ENCODE data around the gene CUL5.
"Not testable (repeated sequence)": the region's sequence is repeated elsewhere in the genome, so short reads cannot be mapped to it uniquely, and the experiment has no call there.

Gene CUL5

DNA sequence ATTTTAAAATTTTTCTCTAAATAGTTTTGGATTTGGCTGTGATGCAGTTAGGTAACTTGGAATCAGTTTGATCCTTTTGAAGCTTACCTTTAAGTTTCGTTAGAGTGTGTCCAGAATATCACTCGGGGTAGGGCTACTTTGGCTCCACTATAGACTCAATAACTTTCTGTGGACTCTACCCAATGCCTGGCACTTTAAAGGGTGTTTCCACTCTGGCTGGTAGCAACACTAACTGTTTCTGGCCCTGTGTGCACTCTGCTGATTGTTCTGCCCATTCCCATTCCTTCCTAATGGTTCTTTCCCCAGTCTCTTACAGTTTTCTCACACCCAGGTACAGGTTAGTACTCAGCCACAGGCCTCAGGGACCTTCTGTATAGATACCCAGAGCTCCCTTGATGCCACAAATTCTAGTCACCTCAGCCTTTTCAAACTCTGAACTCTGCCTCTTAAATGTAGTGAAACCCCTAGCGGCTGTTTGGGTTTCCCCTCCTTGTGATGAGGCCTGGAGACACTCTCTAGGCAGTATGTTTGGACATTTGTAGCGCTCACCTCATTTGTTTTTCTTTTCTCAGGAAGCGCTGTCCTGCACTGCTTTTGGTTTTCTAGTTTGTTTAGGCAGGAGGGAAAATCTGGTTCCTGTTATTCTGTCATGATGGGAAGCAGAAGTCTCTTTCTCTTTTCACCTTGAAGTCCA is 16.8 kb downstream of the CUL5 start:
- no peak for DNase-seq

DNA sequence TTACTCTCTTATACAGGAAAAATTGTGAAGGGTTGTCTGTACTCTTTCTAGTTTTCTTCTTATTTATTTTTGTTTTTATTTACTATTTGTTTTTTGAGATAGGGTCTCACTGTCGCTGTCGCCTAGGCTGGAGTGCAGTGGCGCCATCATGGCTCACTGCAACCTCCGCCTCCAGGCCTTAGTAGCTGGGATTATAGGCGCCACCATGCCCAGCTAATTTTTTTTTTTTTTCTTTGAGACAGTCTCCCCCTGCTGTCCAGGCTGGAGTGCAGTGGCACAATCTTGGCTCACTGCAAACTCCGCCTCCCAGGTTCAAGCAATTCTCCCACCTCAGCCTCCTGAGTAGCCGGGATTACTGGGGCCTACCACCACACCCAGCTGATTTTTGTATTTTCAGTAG is 18.4 kb downstream of the CUL5 start:
- no peak for DNase-seq

DNA sequence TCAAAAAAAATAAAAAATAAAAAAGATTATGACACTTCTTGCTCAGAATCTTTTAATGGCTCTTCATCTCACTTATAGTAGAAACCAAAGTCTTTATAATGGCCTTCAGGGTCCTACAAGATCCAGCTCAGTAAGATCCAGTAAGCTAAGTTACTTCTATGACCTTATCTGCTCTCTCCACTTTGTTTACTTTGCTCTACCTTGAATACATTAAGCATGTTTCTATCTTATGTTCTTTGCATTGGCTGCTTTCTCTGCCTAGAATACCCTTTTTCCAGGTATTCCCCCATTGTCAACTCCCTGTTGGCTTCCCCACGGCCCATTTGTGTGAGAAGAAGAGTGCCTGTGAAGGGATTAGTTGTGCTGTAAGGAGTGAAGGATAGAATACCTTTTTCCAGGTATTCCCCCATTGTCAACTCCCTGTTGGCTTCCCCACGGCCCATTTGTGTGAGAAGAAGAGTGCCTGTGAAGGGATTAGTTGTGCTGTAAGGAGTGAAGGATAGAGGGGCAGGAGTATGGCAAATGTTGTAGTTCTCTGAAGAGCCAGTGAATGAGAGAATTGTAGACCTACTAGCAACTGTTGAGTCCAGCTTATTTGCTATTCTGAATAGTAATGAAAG is 20.2 kb downstream of the CUL5 start:
- DNase-seq = not testable (repeated sequence)

DNA sequence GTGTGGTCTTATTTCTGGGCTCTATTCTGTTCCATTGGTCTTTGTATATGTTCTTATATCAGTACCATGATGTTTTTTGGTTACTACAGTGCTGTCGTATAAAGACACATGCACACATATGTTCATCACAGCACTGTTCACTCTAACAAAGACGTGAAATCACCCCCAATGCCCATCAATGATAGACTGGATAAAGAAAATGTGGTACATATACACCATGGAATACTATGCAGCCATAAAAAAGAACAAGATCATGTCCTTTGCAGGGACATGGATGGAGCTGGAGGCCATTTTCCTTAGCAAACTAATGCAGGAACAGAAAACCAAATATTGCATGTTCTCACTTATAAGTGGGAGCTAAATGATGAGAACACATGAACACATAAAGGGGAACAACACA is 22.9 kb downstream of the CUL5 start:
- DNase-seq = not testable (repeated sequence)

DNA sequence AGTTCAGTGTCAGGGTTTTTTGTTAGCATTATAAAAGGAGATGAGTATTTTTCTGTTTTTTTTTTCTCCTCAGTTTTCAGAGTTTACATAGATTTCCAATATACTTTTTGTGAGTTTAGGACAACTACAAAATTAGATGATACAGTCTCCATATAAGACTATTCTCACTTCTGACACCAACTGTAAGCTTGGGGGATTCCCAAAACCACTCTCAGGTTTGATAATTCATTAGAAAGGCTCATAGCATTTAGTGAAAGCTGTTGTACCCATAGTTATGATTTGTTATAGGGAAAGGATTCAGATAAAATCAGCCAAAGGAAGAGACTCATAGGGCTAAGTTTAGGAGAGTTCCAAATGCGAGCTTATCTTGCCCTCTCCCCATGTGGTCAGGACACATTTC is 24.1 kb downstream of the CUL5 start:
- no peak for DNase-seq

DNA sequence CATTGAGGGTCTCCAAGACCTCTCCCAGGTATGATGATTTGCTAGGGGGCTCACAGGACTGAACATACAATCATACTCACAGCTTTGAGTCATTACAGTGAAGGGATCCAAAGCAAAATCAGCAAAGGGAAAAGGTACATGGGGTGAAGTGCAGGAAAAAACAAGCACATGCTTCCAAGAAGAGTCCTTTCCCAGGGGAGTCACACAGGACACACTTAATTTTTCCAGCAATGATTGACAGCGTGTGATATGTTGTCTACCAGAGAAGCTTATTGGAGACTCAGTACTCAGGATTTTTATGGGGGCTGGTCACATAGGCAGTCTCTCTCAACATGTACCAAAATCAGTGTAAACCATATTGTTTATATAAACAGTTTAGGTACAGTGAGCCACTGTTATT is 25.3 kb downstream of the CUL5 start:
- DNase-seq = no peak

DNA sequence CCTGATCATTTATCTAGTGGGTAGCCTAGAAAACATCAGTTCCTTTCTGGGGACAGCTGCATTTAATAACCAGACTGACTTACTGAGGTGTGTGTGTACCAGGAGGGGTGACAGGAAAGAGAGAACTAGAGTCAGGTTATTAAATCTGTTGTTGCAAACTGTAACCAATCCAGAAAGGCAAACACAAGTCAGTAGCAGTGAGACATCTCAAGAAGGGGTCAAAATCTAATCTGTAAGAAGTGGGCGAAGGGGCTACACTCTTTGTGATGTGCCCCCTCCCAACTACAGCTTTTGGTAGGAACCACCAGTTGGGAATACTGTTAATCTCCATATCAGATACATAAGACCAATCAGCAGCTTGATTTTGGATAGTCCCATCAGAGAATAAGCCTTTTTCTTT is 26.3 kb downstream of the CUL5 start:
- no peak for DNase-seq

DNA sequence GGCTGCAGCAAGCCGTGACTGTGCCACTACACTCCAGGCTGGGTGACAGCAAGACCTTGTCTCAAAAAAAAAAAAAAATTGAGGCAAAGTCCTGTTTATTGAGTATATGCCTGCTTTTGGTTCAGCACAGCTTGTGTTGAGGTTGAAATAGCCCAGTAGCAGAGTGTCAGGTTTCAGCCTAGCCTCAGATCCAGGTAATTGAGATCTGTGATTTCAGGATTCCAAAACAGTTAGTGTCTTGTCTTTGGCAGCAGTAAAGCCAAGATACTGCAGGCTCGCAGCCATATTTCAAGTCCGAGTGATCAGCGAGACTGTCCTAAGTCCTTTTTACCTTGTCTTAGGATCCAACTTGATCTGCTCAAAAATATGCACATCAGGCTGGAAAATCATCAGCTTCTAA is 27.0 kb downstream of the CUL5 start:
- no peak for DNase-seq

DNA sequence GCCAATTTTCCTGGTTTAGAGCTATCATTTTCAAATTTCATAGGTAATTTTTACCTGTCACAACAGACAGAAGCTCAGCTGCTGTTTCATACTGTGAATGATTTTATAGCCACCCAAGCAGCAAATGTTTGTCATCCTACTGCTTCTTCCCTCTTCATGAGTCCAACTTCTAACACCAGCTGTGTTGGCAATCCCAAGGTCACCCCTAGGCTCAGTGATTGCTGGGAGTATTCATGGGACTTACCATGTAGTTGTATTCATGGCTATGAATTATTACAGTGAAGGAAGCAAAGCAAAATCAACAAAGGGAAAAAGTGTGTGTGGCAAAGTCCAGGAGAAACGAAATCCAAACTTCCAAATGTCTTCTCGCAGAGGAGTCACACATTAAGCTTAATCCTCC is 28.5 kb downstream of the CUL5 start:
- DNase-seq = no peak

DNA sequence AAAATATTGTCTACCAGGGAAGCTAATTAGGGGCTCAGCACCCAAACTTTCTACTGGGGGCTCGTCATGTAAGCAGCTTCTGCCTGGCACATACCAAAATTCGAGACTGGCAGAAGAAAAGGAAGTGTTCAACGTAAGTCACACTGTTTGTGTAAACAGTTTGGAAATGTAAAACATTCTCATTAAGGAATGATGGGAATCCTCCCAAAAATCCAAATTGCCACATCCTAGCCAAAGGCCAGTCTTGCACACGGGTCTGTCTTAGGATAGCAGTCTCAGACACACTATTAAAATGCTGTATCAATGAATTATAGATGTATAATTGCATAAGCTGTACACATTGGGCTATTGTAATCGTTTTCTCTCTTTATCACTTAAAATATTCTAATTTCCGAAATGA is 28.9 kb downstream of the CUL5 start:
- DNase-seq = no peak

DNA sequence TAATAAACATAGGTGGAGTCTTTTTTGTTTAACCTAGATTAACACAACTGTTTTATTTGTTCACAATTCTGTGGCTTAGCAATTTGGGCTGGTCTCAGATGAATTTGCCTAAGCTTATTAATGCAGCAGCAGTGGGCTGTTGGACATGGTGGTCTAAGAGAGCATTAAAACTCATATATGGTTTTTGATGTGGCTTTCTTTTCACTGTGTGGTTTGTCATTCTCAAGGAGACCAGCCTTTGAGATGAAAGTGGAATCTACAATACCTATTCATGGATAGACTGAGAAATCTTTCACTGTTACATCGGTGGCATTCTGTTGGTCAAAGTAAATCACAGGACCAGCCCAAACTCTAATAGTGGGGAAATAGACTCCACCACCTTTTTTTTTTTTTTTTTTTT is 39.6 kb downstream of the CUL5 start:
- DNase-seq = no peak

DNA sequence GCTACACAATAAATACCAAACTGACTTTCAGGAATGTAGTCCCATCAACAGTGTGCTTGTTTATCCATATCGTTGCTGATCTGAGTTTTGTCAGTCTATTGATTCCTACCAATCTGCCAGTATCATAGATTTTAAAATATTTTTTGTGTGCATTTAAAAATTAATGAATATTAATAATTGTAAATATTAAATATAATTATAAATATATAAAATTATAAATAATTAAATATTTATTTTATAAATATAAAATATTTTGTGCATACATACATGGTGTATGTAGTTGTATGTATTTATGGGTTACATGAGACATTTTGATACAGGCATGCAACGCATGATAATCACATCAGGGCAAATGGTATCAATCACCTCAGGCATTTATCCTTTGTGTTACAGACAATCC is 53.6 kb downstream of the CUL5 start:
- DNase-seq = no peak

DNA sequence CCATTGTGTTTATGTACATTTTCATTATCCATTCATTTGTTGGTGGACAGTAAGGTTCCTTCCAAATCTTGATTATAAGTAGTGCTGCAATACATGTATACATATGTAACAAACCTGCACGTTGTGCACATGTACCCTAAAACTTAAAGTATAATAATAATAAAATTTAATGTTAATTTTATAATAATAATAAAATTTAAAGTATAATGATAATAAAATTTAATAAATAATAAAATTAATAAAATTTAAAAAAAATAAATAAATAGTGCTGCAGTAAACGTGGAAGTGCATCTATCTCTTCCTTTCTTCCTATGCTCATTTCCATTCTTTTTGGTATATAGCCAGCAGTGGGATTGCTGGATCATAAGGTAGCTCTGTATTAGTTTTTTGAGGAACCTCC is 54.7 kb downstream of the CUL5 start:
- DNase-seq = no peak

DNA sequence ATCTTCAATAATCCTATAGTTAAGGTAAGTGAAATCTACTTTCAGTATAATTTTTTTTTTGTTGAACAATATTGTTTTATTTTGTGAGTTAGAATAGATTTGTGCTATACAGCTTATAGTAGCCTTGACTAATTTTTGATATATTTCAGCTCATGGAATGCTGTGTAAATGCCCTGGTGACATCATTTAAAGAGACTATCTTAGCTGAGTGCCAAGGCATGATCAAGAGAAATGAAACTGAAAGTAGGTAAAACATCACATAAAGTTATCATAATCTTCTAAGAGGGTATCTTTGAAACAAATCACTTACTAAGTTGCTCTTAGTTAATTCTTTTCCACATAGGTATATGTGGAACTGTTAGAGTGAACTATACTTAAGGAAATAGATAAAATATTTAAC is 61.2 kb downstream of the CUL5 start:
- peak; percentile 45 for DNase-seq

DNA sequence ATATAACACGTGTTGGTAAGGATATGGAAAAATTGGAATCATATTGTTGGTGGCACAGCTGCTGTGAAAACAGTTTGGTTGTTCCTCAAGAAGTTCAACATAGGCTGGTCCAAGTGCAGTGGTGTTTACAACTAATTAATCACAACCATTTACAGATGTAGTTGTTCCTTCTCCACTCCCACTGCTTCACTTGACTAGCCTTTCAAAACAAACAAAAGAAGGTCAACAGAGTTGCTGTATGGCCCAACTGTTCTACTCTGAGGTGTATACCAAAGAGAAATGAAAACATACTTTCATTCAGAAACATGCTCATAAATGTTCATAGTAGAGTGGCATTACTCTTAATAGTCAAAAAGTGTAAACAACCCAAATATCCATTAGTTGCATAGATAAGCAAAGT is 76.1 kb downstream of the CUL5 start:
- no peak for DNase-seq

DNA sequence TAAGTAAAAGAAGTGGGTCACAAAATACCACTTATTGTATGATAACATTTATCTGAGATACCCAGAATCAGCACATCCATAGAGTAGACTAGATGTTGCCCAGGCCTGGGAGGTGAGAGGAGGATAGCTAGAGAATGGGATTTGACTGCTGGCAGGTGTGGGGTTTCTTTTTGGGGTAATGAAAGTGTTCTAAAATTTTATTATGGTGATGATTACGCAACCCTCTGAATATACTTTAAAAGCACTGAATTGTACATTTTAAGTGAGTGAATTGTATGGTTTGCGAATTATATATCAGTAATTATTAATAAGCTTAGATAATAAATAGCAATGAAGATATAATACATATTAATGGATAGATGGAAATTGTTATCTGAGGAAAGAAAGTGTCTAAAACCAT is 77.0 kb downstream of the CUL5 start:
- no peak for DNase-seq

DNA sequence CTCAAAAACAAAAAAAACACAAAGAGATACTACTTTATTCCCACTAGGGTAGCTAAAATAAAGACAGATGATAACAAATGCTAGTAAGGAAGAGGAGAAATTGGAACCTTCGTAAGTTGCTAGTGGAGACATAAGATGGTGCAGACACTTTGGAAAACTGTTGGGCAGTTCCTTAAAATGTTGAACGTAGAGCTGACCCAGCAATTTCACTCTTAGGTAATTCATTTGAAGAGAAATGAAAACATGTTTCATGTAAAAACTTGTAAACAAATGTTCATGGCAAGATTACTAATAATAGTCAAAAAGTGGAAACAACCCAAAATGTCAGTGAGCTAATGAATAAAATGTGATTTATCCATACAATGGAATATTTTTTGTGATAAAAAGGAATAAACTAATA is 83.4 kb downstream of the CUL5 start:
- DNase-seq = no peak

DNA sequence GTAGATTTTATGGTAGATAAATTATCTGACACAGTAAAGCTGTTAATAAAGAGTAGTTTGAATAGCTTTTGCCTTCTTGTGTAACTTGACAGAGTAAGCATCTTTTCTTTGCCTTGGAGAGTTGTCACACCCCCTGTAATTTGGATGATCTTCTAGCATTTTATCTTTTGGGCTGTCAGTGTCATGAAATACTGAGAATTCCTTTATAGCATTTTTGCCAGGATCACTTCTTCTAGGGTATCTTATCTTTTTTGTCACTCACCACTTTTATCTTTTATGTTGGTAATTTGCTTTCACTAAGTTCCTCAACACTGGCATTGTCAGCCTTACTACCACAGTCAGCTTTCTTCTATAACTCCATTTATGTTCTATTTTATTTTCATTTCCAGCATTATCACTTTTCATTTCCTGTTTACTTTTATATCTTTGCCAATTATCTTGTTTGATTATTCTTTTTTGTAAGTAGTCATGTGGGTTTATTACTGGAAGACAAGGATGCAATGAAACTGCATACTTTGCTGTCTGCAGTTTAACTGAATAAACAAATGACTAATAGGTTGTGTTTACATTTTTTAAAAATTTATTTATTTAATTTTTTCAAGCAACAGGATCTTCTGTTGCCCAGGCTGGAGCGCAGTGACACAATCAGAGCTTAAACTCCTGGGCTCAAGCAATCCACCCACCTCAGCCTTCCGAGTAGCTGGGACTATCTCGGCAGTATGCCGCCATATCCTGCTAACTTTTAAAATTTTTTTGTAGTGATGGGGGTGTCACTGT is 84.6 kb downstream of the CUL5 start:
- DNase-seq = peak; percentile 0

DNA sequence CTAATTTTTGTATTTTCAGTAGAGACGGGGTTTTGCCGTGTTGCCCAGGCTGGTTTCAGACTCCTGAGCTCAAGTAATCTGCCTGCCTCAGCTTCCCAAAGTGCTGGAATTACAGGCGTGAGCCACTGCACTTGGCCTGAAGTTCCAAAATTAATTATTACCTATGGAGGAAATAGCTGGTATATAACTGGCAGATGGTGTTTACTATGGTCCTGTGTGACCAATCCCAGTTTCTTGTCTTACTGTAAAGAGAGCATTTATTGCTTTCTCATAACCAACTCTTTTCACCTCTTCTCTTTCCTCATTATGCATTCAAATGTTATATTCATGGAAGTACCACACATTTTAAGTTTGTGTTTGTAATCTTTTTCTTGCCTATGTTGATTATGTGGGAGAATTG is 88.5 kb downstream of the CUL5 start:
- DNase-seq = no peak

DNA sequence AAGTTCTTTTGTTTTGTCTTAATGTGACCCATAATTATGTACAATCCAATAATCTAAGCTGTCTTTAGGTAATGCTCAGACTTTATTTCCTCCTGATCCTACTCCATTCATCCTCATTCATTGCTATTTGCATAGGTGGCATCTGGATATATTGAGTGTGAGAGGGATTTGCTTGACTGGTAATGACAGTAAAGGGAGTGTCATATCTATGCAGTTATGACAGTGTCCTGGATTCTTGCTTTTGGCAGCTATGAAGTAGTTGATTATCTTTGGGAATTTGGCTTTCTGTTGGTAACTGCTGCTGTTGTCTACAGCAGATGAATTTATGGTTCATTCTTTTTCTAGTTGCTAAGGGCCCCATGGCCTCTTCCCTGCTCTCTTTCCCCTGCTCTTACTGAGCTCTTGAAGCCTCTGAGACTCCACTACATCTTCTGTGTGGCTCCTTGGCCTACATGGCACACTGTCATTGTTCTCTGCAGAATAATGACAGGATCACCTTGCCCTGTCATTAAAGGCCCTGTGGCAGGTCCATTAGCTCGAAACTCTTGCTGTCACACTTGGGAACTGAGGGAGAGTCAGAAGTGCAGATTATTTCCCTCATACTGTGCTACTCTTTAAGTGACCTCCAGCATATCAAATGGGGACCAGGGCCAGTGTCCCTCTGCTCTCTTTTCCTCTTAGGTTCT is 92.5 kb downstream of the CUL5 start:
- DNase-seq = no peak

DNA sequence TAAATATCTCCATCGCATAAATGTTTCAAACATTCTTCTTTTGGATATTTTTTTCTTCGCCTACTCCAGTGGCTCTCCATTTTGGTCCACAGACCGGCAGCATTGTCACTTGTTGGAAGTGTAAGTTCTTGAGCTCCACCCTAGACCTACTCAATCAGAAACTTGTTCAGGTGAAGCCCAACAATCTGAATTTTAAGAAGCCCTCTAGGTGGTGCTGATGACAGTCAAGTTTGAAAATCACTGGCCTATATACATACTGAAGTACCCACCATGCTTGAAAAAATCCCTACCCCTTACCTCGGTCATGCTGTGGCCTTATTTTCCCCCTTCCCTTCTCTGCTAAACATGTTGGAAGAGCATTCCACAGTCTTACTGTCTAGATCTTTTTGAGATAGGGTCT is 102.4 kb downstream of the CUL5 start:
- no peak for DNase-seq

DNA sequence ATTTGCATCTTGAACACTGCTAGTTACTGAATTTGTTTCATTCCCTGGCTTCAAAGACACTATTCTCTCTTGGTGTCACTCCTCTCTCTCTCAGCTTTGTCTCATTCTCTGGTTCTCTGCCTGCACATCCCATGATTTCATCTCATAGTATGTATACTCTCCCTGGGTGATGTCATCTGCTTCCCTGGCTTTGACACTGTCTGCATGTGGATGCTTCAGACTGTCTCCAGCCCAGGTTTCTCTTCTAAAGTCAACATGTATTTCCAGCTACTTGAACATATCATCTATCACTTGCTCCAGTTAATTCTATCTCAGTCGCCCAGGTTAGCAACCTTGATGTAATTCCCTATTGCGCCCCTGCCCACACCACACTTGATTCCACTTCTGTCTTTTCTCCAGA is 103.4 kb downstream of the CUL5 start:
- no peak for DNase-seq

DNA sequence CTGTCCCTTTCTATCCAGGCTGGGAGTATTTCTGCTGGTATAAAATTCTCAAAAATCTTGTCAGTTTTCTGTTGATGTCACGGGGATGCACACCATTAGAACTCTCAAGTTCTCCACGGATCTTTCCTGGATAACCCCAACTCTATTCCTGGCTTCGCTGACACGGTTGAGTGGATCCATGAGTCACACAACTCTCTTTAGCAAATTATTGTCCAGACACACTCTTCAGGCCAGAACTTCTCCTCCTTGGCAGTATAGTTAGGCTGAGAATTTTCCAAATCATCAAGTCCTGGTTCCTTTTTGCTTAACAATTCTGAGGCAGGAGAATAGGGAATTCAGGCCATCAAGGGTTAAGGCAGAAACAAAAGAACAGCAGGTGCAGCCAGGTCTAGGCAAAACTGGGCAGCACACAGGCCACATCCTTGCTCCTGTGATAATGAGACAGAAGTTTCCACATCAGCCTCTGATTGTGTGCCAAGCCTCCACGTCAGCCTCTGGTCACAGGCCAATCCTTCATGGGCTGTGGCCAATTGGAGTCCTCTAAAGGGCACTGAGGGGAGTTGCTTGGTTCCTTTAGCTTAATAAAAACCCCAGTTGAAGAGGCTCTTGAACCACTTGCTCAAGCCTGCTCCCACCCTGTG is 106.9 kb downstream of the CUL5 start:
- peak; percentile 4 for DNase-seq

All from OCI-M1 (cell line).